Chondrocyte (in vitro differentiated cells): Measurements from ENCODE around the gene MLANA. TPM values are rescaled to one million over a fixed set of nuclear protein-coding genes. Genes with fewer than 3 reads are reported as not detected.

Source experiments
- DNase-seq: peaks from one replicate; pipeline ENCODE4 v3.0.0; 2021; ENCODE audit warnings: mixed read lengths, low spot score
- H3K27ac Mint-ChIP-seq: one replicate; pipeline ENCODE4 v1.8.0; 2021; ENCODE audit warnings: mild to moderate bottlenecking, moderate library complexity, mixed read lengths; ENCODE audit not compliant: unreplicated experiment
- H3K27me3 Mint-ChIP-seq: 2 replicates; pipeline ENCODE4 v1.8.0; 2021; ENCODE audit warnings: low read depth, mixed read lengths
- H3K36me3 Mint-ChIP-seq: 2 replicates; pipeline ENCODE4 v1.8.0; 2021; ENCODE audit warnings: low read depth, mixed read lengths
- H3K4me1 Mint-ChIP-seq: 2 replicates; pipeline ENCODE4 v1.8.0; 2021; ENCODE audit warnings: low read depth, mild to moderate bottlenecking, mixed read lengths
- H3K4me3 Mint-ChIP-seq: one replicate; pipeline ENCODE4 v1.8.0; 2021; ENCODE audit warnings: mild to moderate bottlenecking, moderate library complexity, mixed read lengths; ENCODE audit not compliant: unreplicated experiment
- H3K9me3 Mint-ChIP-seq: 2 replicates; pipeline ENCODE4 v1.8.0; 2021; ENCODE audit warnings: low read depth, mixed read lengths
- total RNA-seq: library from RNA; stranded (reverse); gene quantifications from 3 replicates; pipeline ENCODE4 v1.2.1, GENCODE V29; 2021
- TF ChIP-seq, protein P1 (sequence below): fragments of 200-600 bp; sonication (generic); IDR thresholded peaks from 2 replicates; pipeline ENCODE4 v1.5.0; 2021; ENCODE audit warnings: antibody characterized with exemption, mild to moderate bottlenecking, moderate library complexity

MLANA gene
- total RNA-seq, 1 donor from 2014 or later = not detected

DNA sequence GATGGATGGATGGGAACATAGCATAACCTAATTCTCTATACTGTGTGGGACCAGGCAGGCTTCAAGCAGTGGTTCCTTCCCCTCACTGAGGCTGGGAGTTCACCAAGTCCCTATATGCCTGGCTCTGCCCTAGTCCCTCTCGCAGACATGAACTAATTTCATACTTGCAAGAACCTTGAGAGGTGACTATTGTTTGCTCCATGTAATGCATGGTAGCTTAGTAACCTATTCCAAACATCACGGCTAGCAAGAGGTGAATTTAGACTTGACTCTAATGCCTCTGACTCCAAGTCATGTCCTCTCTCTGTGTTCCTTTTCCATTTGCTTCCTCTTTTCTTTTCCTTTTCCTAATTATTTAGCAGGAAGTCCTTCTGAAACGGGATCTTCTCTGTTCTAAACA, 31.9 kb upstream of the MLANA start:
- Mint-ChIP-seq H3K27ac (no peak overlapping the region), H3K36me3 (peaks cover 3% of the 10 kb centered on the region), H3K4me1 (no peaks in the 10 kb centered on the region), H3K27me3 (peaks cover 19% of the 10 kb centered on the region), H3K9me3 (peaks cover under 1% of the 10 kb centered on the region), H3K4me3 (no peak overlapping the region)
- no peak for DNase-seq
- TF ChIP-seq, protein P1, sequence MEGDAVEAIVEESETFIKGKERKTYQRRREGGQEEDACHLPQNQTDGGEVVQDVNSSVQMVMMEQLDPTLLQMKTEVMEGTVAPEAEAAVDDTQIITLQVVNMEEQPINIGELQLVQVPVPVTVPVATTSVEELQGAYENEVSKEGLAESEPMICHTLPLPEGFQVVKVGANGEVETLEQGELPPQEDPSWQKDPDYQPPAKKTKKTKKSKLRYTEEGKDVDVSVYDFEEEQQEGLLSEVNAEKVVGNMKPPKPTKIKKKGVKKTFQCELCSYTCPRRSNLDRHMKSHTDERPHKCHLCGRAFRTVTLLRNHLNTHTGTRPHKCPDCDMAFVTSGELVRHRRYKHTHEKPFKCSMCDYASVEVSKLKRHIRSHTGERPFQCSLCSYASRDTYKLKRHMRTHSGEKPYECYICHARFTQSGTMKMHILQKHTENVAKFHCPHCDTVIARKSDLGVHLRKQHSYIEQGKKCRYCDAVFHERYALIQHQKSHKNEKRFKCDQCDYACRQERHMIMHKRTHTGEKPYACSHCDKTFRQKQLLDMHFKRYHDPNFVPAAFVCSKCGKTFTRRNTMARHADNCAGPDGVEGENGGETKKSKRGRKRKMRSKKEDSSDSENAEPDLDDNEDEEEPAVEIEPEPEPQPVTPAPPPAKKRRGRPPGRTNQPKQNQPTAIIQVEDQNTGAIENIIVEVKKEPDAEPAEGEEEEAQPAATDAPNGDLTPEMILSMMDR = no peak

DNA sequence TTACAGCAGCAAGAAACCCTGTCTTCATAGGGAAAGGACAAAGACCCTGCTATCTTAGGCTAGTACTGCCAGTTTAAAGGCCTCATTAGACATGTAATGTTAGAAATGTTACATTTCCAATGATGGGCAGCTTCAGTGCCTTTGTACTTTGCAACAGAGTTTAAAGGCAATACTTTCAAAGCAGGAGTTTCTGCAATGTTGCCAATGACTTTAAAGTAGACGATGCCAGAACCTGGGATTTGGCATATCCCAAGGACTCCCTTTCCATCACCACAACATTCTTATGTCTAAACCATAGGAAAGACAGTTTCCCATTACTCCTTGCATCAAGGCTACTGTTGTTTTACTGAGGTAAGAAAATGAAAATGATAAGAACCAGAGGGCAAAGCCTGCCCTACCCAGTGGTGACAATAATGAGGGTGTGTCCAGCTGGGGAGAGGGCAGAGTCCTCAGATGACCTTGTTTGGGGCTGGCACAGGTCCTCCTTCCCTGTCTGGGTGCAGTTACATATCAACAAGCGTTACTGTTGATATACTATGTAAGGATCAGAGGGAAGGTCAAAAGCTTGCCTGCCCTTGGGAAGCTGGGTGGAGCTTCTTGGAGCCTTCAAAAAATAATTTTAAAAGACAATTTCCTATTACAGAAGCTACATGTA, 27.5 kb upstream of the MLANA start:
- Mint-ChIP-seq H3K4me3 (no peak overlapping the region), H3K4me1 (no peaks in the 10 kb centered on the region), H3K27ac (no peak overlapping the region), H3K27me3 (peaks cover 11% of the 10 kb centered on the region), H3K36me3 (peaks cover 1% of the 10 kb centered on the region), H3K9me3 (no peaks in the 10 kb centered on the region)
- DNase-seq = no peak
- TF ChIP-seq, protein P1 = no peak

- Mint-ChIP-seq H3K4me1 (no peaks in the 10 kb centered on the region), H3K27ac (no peak overlapping the region), H3K9me3 (no peaks in the 10 kb centered on the region)
Observed at GRCh38 chr9:5864446-5864845, 26.2 kb upstream of the MLANA start.

GRCh38 chr9:5866272-5866671, 24.4 kb upstream of the MLANA start:
- Mint-ChIP-seq H3K27me3 (no peaks in the 10 kb centered on the region), H3K4me3 (no peak overlapping the region), H3K9me3 (no peaks in the 10 kb centered on the region), H3K4me1 (no peaks in the 10 kb centered on the region), H3K36me3 (peaks cover 1% of the 10 kb centered on the region), H3K27ac (no peak overlapping the region)
- TF ChIP-seq, protein P1 = no peak
- no peak for DNase-seq

More at GRCh38 chr9:5864446-5864845, 26.2 kb upstream of the MLANA start:
- Mint-ChIP-seq H3K4me3 (no peak overlapping the region), H3K27me3 (peaks cover 3% of the 10 kb centered on the region), H3K36me3 (peaks cover 1% of the 10 kb centered on the region)
- no peak for DNase-seq
- TF ChIP-seq, protein P1 = no peak

GRCh38 chr9:5866685-5867084, 24.0 kb upstream of the MLANA start:
- Mint-ChIP-seq H3K4me1 (no peaks in the 10 kb centered on the region), H3K27ac (no peak overlapping the region), H3K4me3 (no peak overlapping the region), H3K36me3 (no peaks in the 10 kb centered on the region), H3K27me3 (no peaks in the 10 kb centered on the region), H3K9me3 (no peaks in the 10 kb centered on the region)
- no peak for DNase-seq
- TF ChIP-seq, protein P1 = no peak
